H1 (cell line): ENCODE measurements around the gene ROPN1. TPM values are rescaled to one million over a fixed set of nuclear protein-coding genes. Genes with fewer than 3 reads are reported as not detected.

Experiments
- CTCF ChIA-PET: fragments of 300-600 bp; sonication (Branson Sonifier 250); formaldehyde crosslinking; loops from one replicate; lab custom pipeline; 2021; ENCODE audit not compliant: partially characterized antibody; lab: Charles Lee
- POLR2A ChIA-PET: fragments of 300-600 bp; sonication (Branson Sonifier 250); formaldehyde crosslinking; loops from one replicate; lab custom pipeline; 2021; ENCODE audit warnings: inconsistent platforms; ENCODE audit not compliant: partially characterized antibody; lab: Charles Lee
- DNase-seq, 2 experiments: peaks; one replicate each; pipeline versions ENCODE4 v3.0.0 to v3.0.0-alpha.2; 2010 to 2022; ENCODE audit warnings: low spot score in 2 of 2, low read depth in 1 of 2, mixed read lengths in 1 of 2
- FAIRE-seq: peaks from 2 replicates; lab custom pipeline; 2011; peaks lifted over from hg19 to GRCh38; lab: Jason Lieb, UNC
- H2AFZ ChIP-seq: 2 replicates; pipeline ENCODE4 v1.8.1; 2012; ENCODE audit warnings: low read length, inconsistent platforms
- H2AK5ac ChIP-seq: 2 replicates; pipeline ENCODE4 v1.6.1; 2013; ENCODE audit warnings: low read depth, low read length
- H2BK120ac ChIP-seq: replicated peaks from 2 replicates; pipeline ENCODE3; 2013; ENCODE audit warnings: low read depth, low read length, inconsistent platforms
- H2BK12ac ChIP-seq: 2 replicates; pipeline ENCODE4 v1.6.1; 2013; ENCODE audit warnings: low read depth, low read length
- H2BK15ac ChIP-seq: 2 replicates; pipeline ENCODE4 v1.6.1; 2013; ENCODE audit warnings: low read length
- H2BK20ac ChIP-seq: 2 replicates; pipeline ENCODE4 v1.6.1; 2013; ENCODE audit warnings: low read length
- H2BK5ac ChIP-seq: 2 replicates; pipeline ENCODE4 v1.6.1; 2013; ENCODE audit warnings: low read depth, low read length
- H3K14ac ChIP-seq: 2 replicates; pipeline ENCODE4 v1.6.1; 2013; ENCODE audit warnings: inconsistent platforms; ENCODE audit not compliant: insufficient read length
- H3K18ac ChIP-seq: 2 replicates; pipeline ENCODE4 v1.6.1; 2013; ENCODE audit warnings: low read length; ENCODE audit errors: extremely low read depth
- H3K23ac ChIP-seq: 2 replicates; pipeline ENCODE4 v1.6.1; 2013; ENCODE audit warnings: inconsistent platforms; ENCODE audit not compliant: insufficient read length
- H3K23me2 ChIP-seq: 2 replicates; pipeline ENCODE4 v1.6.1; 2013; ENCODE audit warnings: low read depth, low read length
- H3K27ac ChIP-seq: 2 replicates; pipeline ENCODE4 v1.6.1; 2011; ENCODE audit warnings: low read depth, low read length, inconsistent platforms
- H3K27me3 ChIP-seq, 4 experiments: replicated peaks in 1 of 4; 1 replicate in 1 of 4; 2 replicates in 3 of 4; pipeline versions ENCODE4 v1.6.1 to v1.8.1; 2011 to 2013; ENCODE audit warnings: low read length in 3 of 4, mild to moderate bottlenecking in 3 of 4, inconsistent platforms in 2 of 4, mixed read lengths in 2 of 4, moderate library complexity in 1 of 4; ENCODE audit not compliant: control insufficient read depth in 3 of 4, insufficient read depth in 3 of 4; ENCODE audit errors: extremely low read depth in 1 of 4
- H3K36me3 ChIP-seq, 4 experiments: 2 replicates each; pipeline versions ENCODE4 v1.6.1 to v1.8.1; 2011 to 2013; ENCODE audit warnings: mild to moderate bottlenecking in 4 of 4, low read length in 3 of 4, moderate library complexity in 2 of 4, control low read depth in 1 of 4, inconsistent platforms in 1 of 4; ENCODE audit not compliant: insufficient read depth in 4 of 4, control insufficient read depth in 2 of 4
- H3K4ac ChIP-seq: replicated peaks from 2 replicates; pipeline ENCODE3; 2013; ENCODE audit warnings: low read length, low read depth, mixed read lengths, inconsistent platforms; ENCODE audit not compliant: insufficient read length
- H3K4me1 ChIP-seq, 4 experiments: replicated peaks in 1 of 4; 1 replicate in 1 of 4; 2 replicates in 3 of 4; pipeline versions ENCODE4 v1.6.1 to v1.8.1; 2011 to 2013; ENCODE audit warnings: low read length in 3 of 4, inconsistent platforms in 2 of 4, mixed read lengths in 1 of 4; ENCODE audit not compliant: insufficient read depth in 4 of 4, control insufficient read depth in 3 of 4
- H3K4me2 ChIP-seq, 2 experiments: 2 replicates each; pipeline versions ENCODE4 v1.6.1 to v1.8.1; 2011 to 2013; ENCODE audit warnings: low read depth in 2 of 2, low read length in 2 of 2, control low read depth in 1 of 2, inconsistent platforms in 1 of 2, mild to moderate bottlenecking in 1 of 2; ENCODE audit not compliant: insufficient read depth in 1 of 2
- H3K4me3 ChIP-seq, 4 experiments: fragments of 200-600, 300-600 bp in 1 of 4; sonication (generic), shearing (Covaris generic), sonication (Bioruptor Twin) in 1 of 4; 2 replicates each; pipeline versions ENCODE4 v1.5.1 to v1.8.1; 2011 to 2016; ENCODE audit warnings: low read length in 4 of 4, low read depth in 3 of 4, control low read depth in 2 of 4, inconsistent platforms in 2 of 4, mild to moderate bottlenecking in 2 of 4, mixed read lengths in 1 of 4, moderate library complexity in 1 of 4; ENCODE audit not compliant: insufficient read depth in 2 of 4; ENCODE audit errors: extremely low read depth in 1 of 4
- H3K56ac ChIP-seq: replicated peaks from 2 replicates; pipeline ENCODE3; 2013; ENCODE audit warnings: low read depth, mild to moderate bottlenecking, mixed read lengths, low read length, inconsistent platforms; ENCODE audit not compliant: insufficient read length
- H3K79me1 ChIP-seq: 2 replicates; pipeline ENCODE4 v1.6.1; 2013; ENCODE audit warnings: low read depth, low read length, control low read depth
- H3K79me2 ChIP-seq, 2 experiments: 2 replicates each; pipeline versions ENCODE4 v1.6.1 to v1.8.1; 2012 to 2013; ENCODE audit warnings: low read length in 2 of 2, mild to moderate bottlenecking in 2 of 2, inconsistent platforms in 1 of 2; ENCODE audit not compliant: insufficient read depth in 2 of 2, control insufficient read depth in 1 of 2
- H3K9ac ChIP-seq, 4 experiments: replicated peaks in 1 of 4; 1 replicate in 1 of 4; 2 replicates in 3 of 4; pipeline versions ENCODE4 v1.6.1 to v1.8.1; 2011 to 2013; ENCODE audit warnings: low read depth in 3 of 4, low read length in 3 of 4, control low read depth in 2 of 4, mild to moderate bottlenecking in 2 of 4, moderate library complexity in 2 of 4, inconsistent platforms in 1 of 4; ENCODE audit errors: extremely low read depth in 1 of 4
- H3K9me3 ChIP-seq, 2 experiments: 2 replicates each; pipeline versions ENCODE4 v1.6.1 to v1.8.1; 2012 to 2013; ENCODE audit warnings: mild to moderate bottlenecking in 2 of 2, moderate library complexity in 2 of 2, control low read depth in 1 of 2, inconsistent platforms in 1 of 2, low read depth in 1 of 2, low read length in 1 of 2, mixed read lengths in 1 of 2; ENCODE audit not compliant: insufficient read depth in 2 of 2
- H4K20me1 ChIP-seq, 2 experiments: replicated peaks in 1 of 2; 2 replicates each; pipeline versions ENCODE3 to v1.8.1; 2011 to 2013; ENCODE audit warnings: inconsistent platforms in 2 of 2, low read length in 2 of 2, mild to moderate bottlenecking in 1 of 2; ENCODE audit not compliant: insufficient read depth in 2 of 2, control insufficient read depth in 1 of 2
- H4K5ac ChIP-seq: 2 replicates; pipeline ENCODE4 v1.6.1; 2013; ENCODE audit warnings: low read length, low read depth, mixed read lengths, inconsistent platforms; ENCODE audit not compliant: insufficient read length
- H4K8ac ChIP-seq: 2 replicates; pipeline ENCODE4 v1.8.0; 2013; ENCODE audit warnings: mild to moderate bottlenecking, moderate library complexity, low read length, inconsistent platforms; ENCODE audit not compliant: insufficient read depth; ENCODE audit errors: extremely low read depth
- H4K91ac ChIP-seq: replicated peaks from 2 replicates; pipeline ENCODE3; 2013; ENCODE audit warnings: low read length, mixed read lengths, inconsistent platforms; ENCODE audit not compliant: insufficient read length
- BCL11A ChIP-seq, 2 experiments: IDR thresholded peaks; one replicate each; pipeline ENCODE4 v1.6.1; 2011; ENCODE audit warnings: low read depth in 2 of 2, low read length in 2 of 2, mild to moderate bottlenecking in 2 of 2
- CTBP2 ChIP-seq: IDR thresholded peaks from 2 replicates; pipeline ENCODE4 v1.7.0; 2011; ENCODE audit warnings: borderline replicate concordance, mild to moderate bottlenecking, moderate library complexity, mixed read lengths, low read length; ENCODE audit not compliant: insufficient read depth, insufficient read length
- HDAC6 ChIP-seq: IDR thresholded peaks from one replicate; pipeline ENCODE4 v1.7.1; 2012; ENCODE audit warnings: low read depth, mild to moderate bottlenecking, inconsistent platforms, low read length, moderate library complexity
- JUN ChIP-seq: IDR thresholded peaks from 2 replicates; pipeline ENCODE4 v1.6.1; 2011; ENCODE audit warnings: low read depth, mild to moderate bottlenecking, improper control_type of control experiment, low read length
- KDM4A ChIP-seq: IDR thresholded peaks from one replicate; pipeline ENCODE4 v1.7.1; 2012; ENCODE audit warnings: low read depth, mild to moderate bottlenecking, moderate library complexity, low read length, inconsistent platforms; ENCODE audit not compliant: severe bottlenecking
- RXRA ChIP-seq: IDR thresholded peaks from 2 replicates; pipeline ENCODE4 v1.6.1; 2011; ENCODE audit warnings: low read depth, mild to moderate bottlenecking, low read length, moderate library complexity; ENCODE audit not compliant: insufficient read depth
- SIRT6 ChIP-seq: IDR thresholded peaks from one replicate; pipeline ENCODE4 v1.7.1; 2012; ENCODE audit warnings: low read length, inconsistent platforms
- SUZ12 ChIP-seq: fragments of 200-600 bp; sonication (generic); IDR thresholded peaks from 2 replicates; pipeline ENCODE4 v1.6.1; 2012; ENCODE audit warnings: mild to moderate bottlenecking, inconsistent platforms, low read length, moderate library complexity, mixed read lengths
- WGBS, 2 experiments: shearing (Covaris generic) in 1 of 2; methylation state at CpG; one replicate each; pipeline versions ENCODE4 v1.1.6 to v1.1.7; 2013 to 2015; ENCODE audit warnings: low lambda C conversion rate in 2 of 2, mixed read lengths in 2 of 2, inconsistent platforms in 1 of 2, low coverage in 1 of 2, missing lambda C conversion rate in 1 of 2; ENCODE audit not compliant: insufficient replicate concordance in 2 of 2, insufficient coverage in 1 of 2, insufficient read length in 1 of 2; ENCODE audit errors: extremely low coverage in 1 of 2, missing lambda C conversion rate in 1 of 2; 5-methylcytosine and 5-hydroxymethylcytosine counted together
- polyA plus RNA-seq, 7 experiments: library from polyadenylated mRNA; depleted of rRNA in 3 of 7; stranded (reverse) in 5 of 7; unstranded in 2 of 7; fragments of >200 nt in 5 of 7; fragments of 200-250 nt in 2 of 7; gene quantifications; 1 replicate in 5 of 7; 2 replicates in 1 of 7; 4 replicates in 1 of 7; pipeline versions ENCODE4 v1.2.1 to v1.2.3, GENCODE V29; 2011 to 2013; ENCODE audit warnings: missing spikeins in 2 of 7, mixed read lengths in 2 of 7
- total RNA-seq: library from RNA; stranded (reverse); fragmentation: NEBNext Ultra II Directional; extraction: Animal tissue kit (Norgen Biotek cat#: 25700); gene quantifications from 2 replicates; pipeline ENCODE4 v1.2.1, GENCODE V29; 2021
- TF ChIP-seq, protein P1 (sequence below): IDR thresholded peaks from 2 replicates; pipeline ENCODE4 v1.6.1; 2012; ENCODE audit warnings: low read length, inconsistent platforms

Gene ROPN1
- total and polyA plus RNA-seq, 2 of the 8 experiments (the other 6 are each of a cell fraction or from before 2014, with no cell fraction given) = 0.03 TPM; not detected in 1

- Histone ChIP-seq H4K91ac (no peak overlapping the region), H4K20me1 (peaks cover 0 to 3% of the 10 kb centered on the region in 2 experiments), H3K79me1 (no peaks in the 10 kb centered on the region), H3K18ac (no peak overlapping the region), H3K56ac (no peak overlapping the region), H3K27me3 (peaks cover 0 to 2% (median 1%) of the 10 kb centered on the region in 4 experiments; a peak in 3 of 7 replicates), H2AK5ac (no peak overlapping the region), H3K79me2 (no peaks in the 10 kb centered on the region), H2AFZ (no peak overlapping the region), H3K27ac (no peak overlapping the region), H4K8ac (no peak overlapping the region), H3K23me2 (no peaks in the 10 kb centered on the region; the same call in 1 of the 2 replicates), H3K36me3 (no peaks in the 10 kb centered on the region), H3K4me1 (no peaks in the 10 kb centered on the region), H3K4ac (no peak overlapping the region), H2BK120ac (no peak overlapping the region), H3K9me3 (no peaks in the 10 kb centered on the region), H3K23ac (no peak overlapping the region), H3K4me3 (no peak overlapping the region), H2BK12ac (no peak overlapping the region), H3K14ac (no peak overlapping the region), H4K5ac (no peak overlapping the region), H2BK15ac (no peak overlapping the region), H3K4me2 (no peak overlapping the region), H2BK5ac (no peak overlapping the region), H2BK20ac (no peak overlapping the region), H3K9ac (no peak overlapping the region)
- DNase-seq (no peak), FAIRE-seq (no peak)
- ChIA-PET CTCF (interaction anchor here (1.9 kb wide), 1 partner anchor 21 kb away, joined by 4 read pairs; no protein-coding TSS in a partner anchor), POLR2A (no interaction called here)
- TF ChIP-seq SUZ12 (no peak), SIRT6 (no peak), JUN (no peak), BCL11A (IDR thresholded peaks at IDR 0.05; ENCODE audit: low read depth in 2 of 2, low read length in 2 of 2) (no peak), HDAC6 (no peak), RXRA (no peak), CTBP2 (no peak), KDM4A (no peak)
- TF ChIP-seq, protein P1, sequence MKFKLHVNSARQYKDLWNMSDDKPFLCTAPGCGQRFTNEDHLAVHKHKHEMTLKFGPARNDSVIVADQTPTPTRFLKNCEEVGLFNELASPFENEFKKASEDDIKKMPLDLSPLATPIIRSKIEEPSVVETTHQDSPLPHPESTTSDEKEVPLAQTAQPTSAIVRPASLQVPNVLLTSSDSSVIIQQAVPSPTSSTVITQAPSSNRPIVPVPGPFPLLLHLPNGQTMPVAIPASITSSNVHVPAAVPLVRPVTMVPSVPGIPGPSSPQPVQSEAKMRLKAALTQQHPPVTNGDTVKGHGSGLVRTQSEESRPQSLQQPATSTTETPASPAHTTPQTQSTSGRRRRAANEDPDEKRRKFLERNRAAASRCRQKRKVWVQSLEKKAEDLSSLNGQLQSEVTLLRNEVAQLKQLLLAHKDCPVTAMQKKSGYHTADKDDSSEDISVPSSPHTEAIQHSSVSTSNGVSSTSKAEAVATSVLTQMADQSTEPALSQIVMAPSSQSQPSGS = no peak
- 91% methylated on average over 5 of the region's 5 CpGs; no CpG with 5 or more reads in 1 of the 2 experiments for WGBS, 2 experiments
These were observed 49.6 kb upstream of the ROPN1 start for GRCh38 chr3:124041553-124041952.
